SK-N-SH (cell line): ENCODE measurements around the gene MCF2L.

Source experiments
- CHD2 ChIP-seq: fragments of 150-350 bp; IDR thresholded peaks from 2 replicates; pipeline ENCODE4 v1.6.1; 2018; ENCODE audit warnings: low read length; ENCODE audit not compliant: partially characterized antibody
- CTCF ChIP-seq: fragments of 200-600 bp; sonication (generic); IDR thresholded peaks from 2 replicates; pipeline ENCODE4 v1.6.1; 2017; ENCODE audit warnings: antibody characterized with exemption, mild to moderate bottlenecking, moderate library complexity
- EP300 ChIP-seq, 2 experiments: IDR thresholded peaks; 2 replicates each; pipeline versions ENCODE4 v1.4.0 to v1.6.1; 2012; ENCODE audit warnings: borderline replicate concordance in 1 of 2, low read depth in 1 of 2, low read length in 1 of 2
- EZH2phosphoT487 ChIP-seq: fragments of 200-600 bp; sonication (generic); IDR thresholded peaks from 2 replicates; pipeline ENCODE4 v1.6.1; 2017; ENCODE audit warnings: low read depth, mixed run types, mild to moderate bottlenecking, antibody characterized with exemption, moderate library complexity, borderline replicate concordance
- NRF1 ChIP-seq: IDR thresholded peaks from 2 replicates; pipeline ENCODE4 v1.6.1; 2012; ENCODE audit warnings: low read depth, mild to moderate bottlenecking, low read length
- POLR2AphosphoS5 ChIP-seq: IDR thresholded peaks from 2 replicates; pipeline ENCODE4 v1.6.1; 2012; ENCODE audit warnings: low read depth, low read length
- RAD21 ChIP-seq: IDR thresholded peaks from 2 replicates; pipeline ENCODE4 v1.6.1; 2012; ENCODE audit warnings: mild to moderate bottlenecking, low read length
- SMC3 ChIP-seq: IDR thresholded peaks from 2 replicates; pipeline ENCODE4 v1.6.1; 2012; ENCODE audit warnings: low read depth, low read length, improper control_type of control experiment
- TAF1 ChIP-seq: IDR thresholded peaks from 2 replicates; pipeline ENCODE4 v1.6.1; 2012; ENCODE audit warnings: low read depth, mild to moderate bottlenecking, low read length, moderate library complexity, borderline replicate concordance
- YY1 ChIP-seq: IDR thresholded peaks from 2 replicates; pipeline ENCODE4 v1.4.0; 2012; ENCODE audit warnings: low read depth, mild to moderate bottlenecking
- TF ChIP-seq, protein P1 (sequence below): IDR thresholded peaks from 2 replicates; pipeline ENCODE4 v1.4.0; 2012; ENCODE audit warnings: low read depth
- TF ChIP-seq, protein P2 (sequence below): IDR thresholded peaks from 2 replicates; pipeline ENCODE4 v1.6.1; 2012; ENCODE audit warnings: mild to moderate bottlenecking, low read depth, low read length, moderate library complexity
- TF ChIP-seq, protein P3 (sequence below): IDR thresholded peaks from 2 replicates; pipeline ENCODE4 v1.4.0; 2012; ENCODE audit warnings: low read depth, borderline replicate concordance
- TF ChIP-seq, protein P4 (sequence below): IDR thresholded peaks from 2 replicates; pipeline ENCODE4; 2012

DNA sequence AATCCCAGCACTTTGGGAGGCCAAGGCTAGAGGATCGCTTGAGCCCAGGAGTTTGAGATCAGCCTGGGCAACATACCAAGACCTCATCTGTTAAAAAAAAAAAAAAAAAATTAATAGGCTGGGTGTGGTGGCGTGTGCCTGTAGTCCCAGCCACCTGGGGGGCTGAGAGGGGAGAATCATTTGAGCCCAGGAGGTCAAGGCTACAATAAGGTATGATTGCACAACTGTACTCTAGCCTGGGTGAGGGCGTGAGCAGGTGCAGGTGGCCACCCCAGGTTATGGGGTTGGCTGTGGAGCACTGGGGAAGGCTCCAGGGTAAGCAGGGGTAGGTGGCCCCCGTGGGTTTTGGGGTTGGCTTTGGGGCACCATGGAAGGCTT lies 33.9 kb downstream of the MCF2L start:
- TF ChIP-seq CTCF (no peak), RAD21 (no peak), CHD2 (no peak), EZH2phosphoT487 (no peak), POLR2AphosphoS5 (no peak), TAF1 (no peak), EP300 (IDR thresholded peaks at IDR 0.05; ENCODE audit: borderline replicate concordance in 1 of 2, low read depth in 1 of 2, low read length in 1 of 2) (no peak), SMC3 (no peak), YY1 (no peak), NRF1 (no peak)
- TF ChIP-seq, protein P1, sequence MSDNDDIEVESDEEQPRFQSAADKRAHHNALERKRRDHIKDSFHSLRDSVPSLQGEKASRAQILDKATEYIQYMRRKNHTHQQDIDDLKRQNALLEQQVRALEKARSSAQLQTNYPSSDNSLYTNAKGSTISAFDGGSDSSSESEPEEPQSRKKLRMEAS, result no peak
- TF ChIP-seq, protein P2, sequence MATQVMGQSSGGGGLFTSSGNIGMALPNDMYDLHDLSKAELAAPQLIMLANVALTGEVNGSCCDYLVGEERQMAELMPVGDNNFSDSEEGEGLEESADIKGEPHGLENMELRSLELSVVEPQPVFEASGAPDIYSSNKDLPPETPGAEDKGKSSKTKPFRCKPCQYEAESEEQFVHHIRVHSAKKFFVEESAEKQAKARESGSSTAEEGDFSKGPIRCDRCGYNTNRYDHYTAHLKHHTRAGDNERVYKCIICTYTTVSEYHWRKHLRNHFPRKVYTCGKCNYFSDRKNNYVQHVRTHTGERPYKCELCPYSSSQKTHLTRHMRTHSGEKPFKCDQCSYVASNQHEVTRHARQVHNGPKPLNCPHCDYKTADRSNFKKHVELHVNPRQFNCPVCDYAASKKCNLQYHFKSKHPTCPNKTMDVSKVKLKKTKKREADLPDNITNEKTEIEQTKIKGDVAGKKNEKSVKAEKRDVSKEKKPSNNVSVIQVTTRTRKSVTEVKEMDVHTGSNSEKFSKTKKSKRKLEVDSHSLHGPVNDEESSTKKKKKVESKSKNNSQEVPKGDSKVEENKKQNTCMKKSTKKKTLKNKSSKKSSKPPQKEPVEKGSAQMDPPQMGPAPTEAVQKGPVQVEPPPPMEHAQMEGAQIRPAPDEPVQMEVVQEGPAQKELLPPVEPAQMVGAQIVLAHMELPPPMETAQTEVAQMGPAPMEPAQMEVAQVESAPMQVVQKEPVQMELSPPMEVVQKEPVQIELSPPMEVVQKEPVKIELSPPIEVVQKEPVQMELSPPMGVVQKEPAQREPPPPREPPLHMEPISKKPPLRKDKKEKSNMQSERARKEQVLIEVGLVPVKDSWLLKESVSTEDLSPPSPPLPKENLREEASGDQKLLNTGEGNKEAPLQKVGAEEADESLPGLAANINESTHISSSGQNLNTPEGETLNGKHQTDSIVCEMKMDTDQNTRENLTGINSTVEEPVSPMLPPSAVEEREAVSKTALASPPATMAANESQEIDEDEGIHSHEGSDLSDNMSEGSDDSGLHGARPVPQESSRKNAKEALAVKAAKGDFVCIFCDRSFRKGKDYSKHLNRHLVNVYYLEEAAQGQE, result no peak
- TF ChIP-seq, protein P3, sequence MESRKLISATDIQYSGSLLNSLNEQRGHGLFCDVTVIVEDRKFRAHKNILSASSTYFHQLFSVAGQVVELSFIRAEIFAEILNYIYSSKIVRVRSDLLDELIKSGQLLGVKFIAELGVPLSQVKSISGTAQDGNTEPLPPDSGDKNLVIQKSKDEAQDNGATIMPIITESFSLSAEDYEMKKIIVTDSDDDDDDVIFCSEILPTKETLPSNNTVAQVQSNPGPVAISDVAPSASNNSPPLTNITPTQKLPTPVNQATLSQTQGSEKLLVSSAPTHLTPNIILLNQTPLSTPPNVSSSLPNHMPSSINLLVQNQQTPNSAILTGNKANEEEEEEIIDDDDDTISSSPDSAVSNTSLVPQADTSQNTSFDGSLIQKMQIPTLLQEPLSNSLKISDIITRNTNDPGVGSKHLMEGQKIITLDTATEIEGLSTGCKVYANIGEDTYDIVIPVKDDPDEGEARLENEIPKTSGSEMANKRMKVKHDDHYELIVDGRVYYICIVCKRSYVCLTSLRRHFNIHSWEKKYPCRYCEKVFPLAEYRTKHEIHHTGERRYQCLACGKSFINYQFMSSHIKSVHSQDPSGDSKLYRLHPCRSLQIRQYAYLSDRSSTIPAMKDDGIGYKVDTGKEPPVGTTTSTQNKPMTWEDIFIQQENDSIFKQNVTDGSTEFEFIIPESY, result no peak
- TF ChIP-seq, protein P4, sequence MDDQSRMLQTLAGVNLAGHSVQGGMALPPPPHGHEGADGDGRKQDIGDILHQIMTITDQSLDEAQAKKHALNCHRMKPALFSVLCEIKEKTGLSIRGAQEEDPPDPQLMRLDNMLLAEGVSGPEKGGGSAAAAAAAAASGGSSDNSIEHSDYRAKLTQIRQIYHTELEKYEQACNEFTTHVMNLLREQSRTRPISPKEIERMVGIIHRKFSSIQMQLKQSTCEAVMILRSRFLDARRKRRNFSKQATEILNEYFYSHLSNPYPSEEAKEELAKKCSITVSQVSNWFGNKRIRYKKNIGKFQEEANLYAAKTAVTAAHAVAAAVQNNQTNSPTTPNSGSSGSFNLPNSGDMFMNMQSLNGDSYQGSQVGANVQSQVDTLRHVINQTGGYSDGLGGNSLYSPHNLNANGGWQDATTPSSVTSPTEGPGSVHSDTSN, result no peak
